ENCODE results near the gene PID1. TPM values are rescaled to one million over a fixed set of nuclear protein-coding genes. Genes with fewer than 3 reads are reported as not detected.

PID1 gene
- polyA plus RNA-seq, 1 of the 3 experiments (the other 2 are of a cell fraction): 0.16 TPM

GRCh38 chr2:229257985-229258384, 13.1 kb downstream of the PID1 start:
- no peaks in the 10 kb centered on the region for H3K9me3 ChIP-seq
- no peaks in the 10 kb centered on the region for H3F3A ChIP-seq (replicated peaks; ENCODE audit: insufficient read depth)
- H3K4me2 ChIP-seq: no peak overlapping the region
- CTCF ChIA-PET: no interaction called here
- no peaks in the 10 kb centered on the region for H3K27me3 ChIP-seq (ENCODE audit: insufficient read depth)
- no peak for DNase-seq
- H3K36me3 ChIP-seq (replicated peaks in 1 of 2; ENCODE audit: control insufficient read depth in 1 of 2, insufficient read depth in 2 of 2, low read length in 1 of 2): no peaks in the 10 kb centered on the region
- H2AFZ ChIP-seq (ENCODE audit: low read depth): no peak overlapping the region
- H3K9ac ChIP-seq: no peak overlapping the region
- no peak for TF ChIP-seq CHD2 (IDR thresholded peaks at IDR 0.05; ENCODE audit: low read length, partially characterized antibody)
- no peak for TF ChIP-seq MXI1 (IDR thresholded peaks at IDR 0.05; ENCODE audit: low read depth, low read length)
- TF ChIP-seq RCOR1 (IDR thresholded peaks at IDR 0.05; ENCODE audit: low read length): no peak
- H3K79me2 ChIP-seq (ENCODE audit: insufficient read depth): no peaks in the 10 kb centered on the region
- H3K9me2 ChIP-seq: no peaks in the 10 kb centered on the region
- H4K20me1 ChIP-seq (ENCODE audit: insufficient read depth): no peaks in the 10 kb centered on the region
- H3K4me1 ChIP-seq (ENCODE audit: control insufficient read depth in 1 of 2, insufficient read depth in 2 of 2, low read depth in 1 of 2, low read length in 1 of 2): no peaks in the 10 kb centered on the region
- H3K4me3 ChIP-seq (ENCODE audit: low read depth in 2 of 2, low read length in 1 of 2): no peak overlapping the region
- H3K27ac ChIP-seq (ENCODE audit: low read depth in 2 of 2, low read length in 1 of 2): no peak overlapping the region
- POLR2A ChIA-PET: no interaction called here
- WGBS (ENCODE audit: low lambda C conversion rate): 13% methylated on average over 2 of the region's 2 CpGs

GRCh38 chr2:229256376-229256775, 14.7 kb downstream of the PID1 start:
- no peak overlapping the region for H2AFZ ChIP-seq (ENCODE audit: low read depth)
- H3K4me1 ChIP-seq (ENCODE audit: control insufficient read depth in 1 of 2, insufficient read depth in 2 of 2, low read depth in 1 of 2, low read length in 1 of 2): no peaks in the 10 kb centered on the region
- no peaks in the 10 kb centered on the region for H3K79me2 ChIP-seq (ENCODE audit: insufficient read depth)
- no peak overlapping the region for H3K4me2 ChIP-seq
- H3F3A ChIP-seq (replicated peaks; ENCODE audit: insufficient read depth): no peaks in the 10 kb centered on the region
- no peak for DNase-seq
- ChIA-PET POLR2A (no interaction called here), CTCF (interaction anchor here (0.6 to 1.8 kb wide), 2 partner anchors 18 to 1592 kb away, joined by 3 to 5 read pairs; no protein-coding TSS in a partner anchor)
- no peaks in the 10 kb centered on the region for H4K20me1 ChIP-seq (ENCODE audit: insufficient read depth)
- H3K9me3 ChIP-seq: no peaks in the 10 kb centered on the region
- no peak overlapping the region for H3K4me3 ChIP-seq (ENCODE audit: low read depth in 2 of 2, low read length in 1 of 2)
- no peak overlapping the region for H3K9ac ChIP-seq
- H3K27ac ChIP-seq (ENCODE audit: low read depth in 2 of 2, low read length in 1 of 2): no peak overlapping the region
- TF ChIP-seq NRF1 (IDR thresholded peaks at IDR 0.05; ENCODE audit: low read depth, low read length): no peak
- TF ChIP-seq RFX5 (IDR thresholded peaks at IDR 0.05; ENCODE audit: low read length): no peak
- no peak for TF ChIP-seq IRF3 (IDR thresholded peaks at IDR 0.05; ENCODE audit: low read depth, low read length)
- TF ChIP-seq FOXM1 (IDR thresholded peaks at IDR 0.05; ENCODE audit: low read depth): no peak
- no peak for TF ChIP-seq NFIC (IDR thresholded peaks at IDR 0.05; ENCODE audit: borderline replicate concordance)
- TF ChIP-seq GABPA (IDR thresholded peaks at IDR 0.05; ENCODE audit: low read depth): no peak
- no peak for TF ChIP-seq POLR2AphosphoS5 (IDR thresholded peaks at IDR 0.05; ENCODE audit: low read depth, low read length)
- no peak for TF ChIP-seq YY1 (IDR thresholded peaks at IDR 0.05; ENCODE audit: low read depth)
- TF ChIP-seq MEF2A (IDR thresholded peaks at IDR 0.05; ENCODE audit: borderline replicate concordance, low read depth): no peak
- no peak for TF ChIP-seq REST (IDR thresholded peaks at IDR 0.05; ENCODE audit: low read depth, low read length)
- TF ChIP-seq RCOR1 (IDR thresholded peaks at IDR 0.05; ENCODE audit: low read length): no peak
- no peak for TF ChIP-seq TEAD4 (IDR thresholded peaks at IDR 0.05; ENCODE audit: borderline replicate concordance, insufficient read depth)
- H3K36me3 ChIP-seq (replicated peaks in 1 of 2; ENCODE audit: control insufficient read depth in 1 of 2, insufficient read depth in 2 of 2, low read length in 1 of 2): no peaks in the 10 kb centered on the region
- H3K27me3 ChIP-seq (ENCODE audit: insufficient read depth): no peaks in the 10 kb centered on the region
- H3K9me2 ChIP-seq: no peaks in the 10 kb centered on the region
